Colonic mucosa (tissue), 4 donors: ENCODE results near the gene PCDH12. TPM values are rescaled to one million over a fixed set of nuclear protein-coding genes. Genes with fewer than 3 reads are reported as not detected.

Source experiments
- DNase-seq: peaks from one replicate; pipeline ENCODE4 v3.0.0-alpha.2; 2020
- H3K27ac ChIP-seq: fragments of 200-600 bp; one replicate; pipeline ENCODE4 v1.8.0; 2021
- H3K27me3 ChIP-seq: fragments of 200-600 bp; one replicate; pipeline ENCODE4 v1.8.0; 2021
- H3K36me3 ChIP-seq: fragments of 200-600 bp; one replicate; pipeline ENCODE4 v1.8.0; 2021
- H3K4me1 ChIP-seq: fragments of 200-600 bp; one replicate; pipeline ENCODE4 v1.8.0; 2021; ENCODE audit warnings: mild to moderate bottlenecking
- H3K4me3 ChIP-seq: fragments of 200-600 bp; one replicate; pipeline ENCODE4 v1.8.0; 2021
- H3K9ac ChIP-seq, 2 donors: one replicate each; pipeline ENCODE4 v1.7.0; 2013; ENCODE audit warnings: control low read depth in 2 of 2, low read depth in 2 of 2, low read length in 2 of 2
- H3K9me3 ChIP-seq: fragments of 200-600 bp; one replicate; pipeline ENCODE4 v1.8.0; 2021
- intact Hi-C: fragments of 100-400 bp; cut with DNase I; formaldehyde crosslinking; loops from one replicate; pipeline ENCODE4 v1.14.1; 2022
- total RNA-seq, 2 donors: library from RNA; stranded (reverse); fragmentation: NEBNext Ultra II Directional in 1 of 2; extraction: Animal tissue kit (Norgen Biotek cat#: 25700) in 1 of 2; gene quantifications; one replicate each; pipeline ENCODE4 v1.2.1, GENCODE V29; 2021
- TF ChIP-seq, protein P1 (sequence below): fragments of 200-600 bp; IDR thresholded peaks from one replicate; pipeline ENCODE4 v1.8.0; 2022; ENCODE audit warnings: antibody characterized with exemption, mild to moderate bottlenecking
- donor health status: healthy.
- donor health status: DM: no; HTN: no; CAD: no.
- donor health status: DM: no; HTN: no; CAD: no.

Gene PCDH12
- 1 to 10 TPM; 1.1 to 1.3 TPM for total RNA-seq

DNA sequence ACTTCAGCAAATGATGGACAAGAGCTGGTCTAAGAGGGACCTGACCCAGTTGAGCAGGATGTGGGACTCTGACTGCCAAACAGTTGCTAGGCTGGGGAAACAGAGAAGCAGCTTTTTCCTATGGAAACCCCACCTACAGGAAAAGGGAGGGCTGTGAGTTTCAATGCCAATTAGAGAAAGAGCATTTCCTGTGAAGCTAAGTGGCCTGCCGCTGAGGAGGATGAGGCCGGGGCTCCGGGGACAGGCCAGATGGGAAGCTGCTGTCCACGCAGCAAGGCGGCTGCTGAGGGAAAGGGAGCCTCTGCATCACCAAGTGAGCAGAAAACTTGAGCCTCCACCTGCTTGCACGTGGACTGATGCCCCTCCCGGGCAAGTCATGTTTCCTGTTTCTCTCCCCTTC lies at the start of gene PCDH12:
PCDH12 (minus strand) TSS at position 90 of the 400 bp plus-strand sequence. CDS start 351 bp downstream, outside the sequence.
- no peak within 1 kb of the TSS for H3K4me3 ChIP-seq
- no peaks in the 10 kb centered on the region for H3K9me3 ChIP-seq
- TF ChIP-seq, protein P1, sequence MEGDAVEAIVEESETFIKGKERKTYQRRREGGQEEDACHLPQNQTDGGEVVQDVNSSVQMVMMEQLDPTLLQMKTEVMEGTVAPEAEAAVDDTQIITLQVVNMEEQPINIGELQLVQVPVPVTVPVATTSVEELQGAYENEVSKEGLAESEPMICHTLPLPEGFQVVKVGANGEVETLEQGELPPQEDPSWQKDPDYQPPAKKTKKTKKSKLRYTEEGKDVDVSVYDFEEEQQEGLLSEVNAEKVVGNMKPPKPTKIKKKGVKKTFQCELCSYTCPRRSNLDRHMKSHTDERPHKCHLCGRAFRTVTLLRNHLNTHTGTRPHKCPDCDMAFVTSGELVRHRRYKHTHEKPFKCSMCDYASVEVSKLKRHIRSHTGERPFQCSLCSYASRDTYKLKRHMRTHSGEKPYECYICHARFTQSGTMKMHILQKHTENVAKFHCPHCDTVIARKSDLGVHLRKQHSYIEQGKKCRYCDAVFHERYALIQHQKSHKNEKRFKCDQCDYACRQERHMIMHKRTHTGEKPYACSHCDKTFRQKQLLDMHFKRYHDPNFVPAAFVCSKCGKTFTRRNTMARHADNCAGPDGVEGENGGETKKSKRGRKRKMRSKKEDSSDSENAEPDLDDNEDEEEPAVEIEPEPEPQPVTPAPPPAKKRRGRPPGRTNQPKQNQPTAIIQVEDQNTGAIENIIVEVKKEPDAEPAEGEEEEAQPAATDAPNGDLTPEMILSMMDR = no peak
- no peaks in the 10 kb centered on the region for H3K4me1 ChIP-seq
- no peak for DNase-seq
- H3K9ac ChIP-seq = peak within 1 kb of the TSS in 1 of 2 donors; percentile 12
- no peaks in the 10 kb centered on the region for H3K27me3 ChIP-seq
- H3K27ac ChIP-seq = no peak within 1 kb of the TSS
- H3K36me3 ChIP-seq = no peaks in the 10 kb centered on the region
- intact Hi-C loops = no loop called here

DNA sequence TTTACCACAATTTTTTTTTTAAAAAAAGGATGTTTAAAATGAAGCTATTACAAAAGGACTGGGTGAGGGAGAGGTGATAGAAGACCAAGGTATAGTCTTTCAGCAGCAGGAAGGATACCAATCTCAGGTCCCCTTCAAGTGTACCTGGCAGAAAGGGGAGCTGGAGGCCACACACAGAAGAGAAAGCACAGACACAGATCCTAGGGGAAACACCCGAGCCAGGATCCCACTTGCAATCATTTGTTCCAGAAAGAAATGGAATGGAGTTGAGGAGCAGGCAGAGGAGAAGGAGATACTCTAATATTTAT lies 49.2 kb upstream of the PCDH12 start:
- Histone ChIP-seq H3K9me3 (no peaks in the 10 kb centered on the region), H3K27me3 (no peaks in the 10 kb centered on the region), H3K9ac (no peak overlapping the region), H3K36me3 (no peaks in the 10 kb centered on the region), H3K4me1 (no peaks in the 10 kb centered on the region), H3K27ac (no peak overlapping the region), H3K4me3 (no peak overlapping the region)
- TF ChIP-seq, protein P1 = no peak
- no peak for DNase-seq
- intact Hi-C loops = no loop called here

DNA sequence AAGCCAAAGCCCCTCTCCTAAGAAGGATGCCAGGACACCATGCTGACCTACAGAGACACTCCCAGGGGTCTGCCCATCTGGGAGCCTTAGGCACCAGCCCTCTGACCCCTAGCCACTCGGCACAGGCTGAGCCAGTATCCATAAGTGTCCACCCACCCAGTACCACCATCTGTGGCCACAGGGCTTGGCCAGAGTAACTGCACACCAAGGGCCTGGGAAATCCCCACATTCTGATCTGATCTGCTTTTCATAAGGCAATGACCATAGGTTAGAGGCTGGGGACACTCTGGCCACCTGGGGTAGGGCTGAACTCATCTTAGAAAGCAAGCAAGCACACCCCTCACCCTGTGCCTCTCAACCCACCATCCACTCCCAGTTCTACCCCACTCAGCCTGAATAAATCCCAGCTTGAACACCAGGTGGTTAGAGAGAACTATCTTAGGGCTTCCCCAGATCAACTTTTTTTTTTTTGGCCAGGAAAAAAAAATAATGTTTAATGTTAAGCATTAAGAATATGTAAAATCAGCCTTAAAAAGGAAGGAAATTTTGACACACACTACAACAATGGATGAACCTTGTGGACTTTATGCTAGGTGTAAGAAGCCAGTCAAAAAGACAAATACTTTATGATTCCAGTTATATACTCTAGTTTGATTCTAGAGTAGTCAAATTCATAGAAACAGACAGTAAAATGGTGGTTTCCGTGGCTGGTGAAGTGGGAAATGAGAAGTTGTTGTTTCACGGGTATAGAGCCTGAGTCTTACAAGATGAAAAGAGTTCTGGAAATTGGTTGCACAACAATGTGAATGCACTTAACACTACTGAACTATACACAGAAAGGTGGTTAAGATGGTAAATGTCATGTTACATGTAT lies 48.6 kb upstream of the PCDH12 start:
- H3K9ac ChIP-seq = no peak overlapping the region
- no peaks in the 10 kb centered on the region for H3K4me1 ChIP-seq

DNA sequence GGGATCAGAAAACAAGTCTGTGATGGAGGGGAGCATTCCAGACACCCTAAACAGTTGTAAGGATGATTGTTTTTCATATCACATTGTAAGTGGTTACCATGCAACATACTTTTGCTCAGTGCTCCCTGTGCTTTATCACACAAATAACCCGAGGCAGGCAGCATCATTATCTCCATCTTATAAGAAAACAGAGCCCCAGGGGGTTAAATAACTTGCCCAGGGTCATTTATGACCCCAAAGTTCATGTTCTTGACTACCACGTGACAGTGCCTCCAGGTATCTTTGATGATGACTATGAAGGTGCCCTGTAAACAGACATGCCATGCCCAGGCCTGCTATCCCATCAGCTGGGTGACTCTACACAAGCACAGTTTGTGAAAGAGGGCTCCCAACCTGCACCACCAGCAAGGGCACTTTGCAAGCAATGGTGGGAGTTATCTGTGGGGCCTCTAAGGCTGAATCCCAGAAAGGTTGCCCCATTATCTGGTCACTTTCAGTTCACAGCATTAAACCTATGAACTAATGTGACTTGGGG lies 45.3 kb upstream of the PCDH12 start:
- no peaks in the 10 kb centered on the region for H3K4me1 ChIP-seq
- H3K4me3 ChIP-seq = no peak overlapping the region
- H3K9ac ChIP-seq = no peak overlapping the region
- H3K9me3 ChIP-seq = no peaks in the 10 kb centered on the region
- intact Hi-C loops = no loop called here
- TF ChIP-seq, protein P1 = no peak
- no peak overlapping the region for H3K27ac ChIP-seq
- no peaks in the 10 kb centered on the region for H3K27me3 ChIP-seq
- peaks cover 5% of the 10 kb centered on the region for H3K36me3 ChIP-seq
- DNase-seq = no peak

More for the DNA sequence above, 48.6 kb upstream of the PCDH12 start:
- intact Hi-C loops = no loop called here
- no peak for DNase-seq
- Histone ChIP-seq H3K27me3 (no peaks in the 10 kb centered on the region), H3K4me3 (no peak overlapping the region), H3K36me3 (peaks cover 4% of the 10 kb centered on the region), H3K27ac (no peak overlapping the region), H3K9me3 (no peaks in the 10 kb centered on the region)
- TF ChIP-seq, protein P1 = no peak

DNA sequence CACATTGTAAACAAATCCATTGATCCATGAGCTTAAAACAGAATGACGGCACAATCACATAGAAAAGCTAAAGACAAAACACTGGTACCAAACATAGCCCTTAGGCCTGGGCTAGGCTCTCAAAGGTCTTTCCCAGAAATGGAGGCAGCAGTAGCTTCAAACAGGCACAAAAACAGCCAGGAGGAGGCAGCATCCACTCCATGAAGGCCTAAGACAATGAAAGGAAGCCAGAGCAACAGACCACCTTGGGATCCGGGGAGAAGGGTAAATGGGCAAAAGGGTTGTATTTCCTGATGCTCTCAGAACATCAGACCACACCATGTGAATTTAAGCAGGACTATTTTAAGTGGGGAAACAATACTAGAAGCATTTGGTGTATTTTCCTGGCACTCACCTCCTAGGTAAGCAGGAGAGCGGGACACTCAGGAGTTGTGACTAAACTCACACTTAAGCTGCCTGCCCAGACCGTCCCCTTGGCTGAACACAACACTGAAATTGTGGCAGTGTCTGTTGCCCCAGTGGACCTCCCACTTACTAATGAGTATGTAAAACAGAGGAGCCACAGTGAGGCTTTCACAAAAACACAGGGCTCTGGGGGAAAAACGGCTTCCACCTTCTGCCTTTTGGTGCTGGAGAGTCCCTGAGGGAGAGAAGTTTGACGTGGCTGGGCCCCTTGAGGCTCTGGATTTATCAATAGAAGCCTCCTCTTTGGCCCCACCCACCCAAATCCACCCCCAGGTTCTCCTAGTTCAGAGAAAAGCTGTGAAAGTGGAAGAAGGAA lies 42.9 kb upstream of the PCDH12 start:
- H3K4me3 ChIP-seq = no peak overlapping the region
- no peaks in the 10 kb centered on the region for H3K9me3 ChIP-seq
- TF ChIP-seq, protein P1 = no peak
- no peak for DNase-seq
- H3K27ac ChIP-seq = no peak overlapping the region
- intact Hi-C loops = no loop called here
- H3K27me3 ChIP-seq = no peaks in the 10 kb centered on the region
- no peak overlapping the region for H3K9ac ChIP-seq
- no peaks in the 10 kb centered on the region for H3K4me1 ChIP-seq
- H3K36me3 ChIP-seq = peaks cover 5% of the 10 kb centered on the region
